Activated CD4-positive, alpha-beta T cell treated with anti-CD3 and anti-CD28 coated beads, Interleukin-10, Interleukin-2, amounts not matched to agents 100 ng/mL and 50 ng/mL, durations not matched to agents 16 hours and 8 hours (primary cell): ENCODE measurements around the gene GPC3.

ENCODE experiments used
- DNase-seq: peaks from one replicate; pipeline ENCODE4 v3.0.0-alpha.2; 2020

The GPC3 gene

GRCh38 chrX:133881007-133881406 is 104.4 kb downstream of the GPC3 start:
- DNase-seq = no peak

DNA sequence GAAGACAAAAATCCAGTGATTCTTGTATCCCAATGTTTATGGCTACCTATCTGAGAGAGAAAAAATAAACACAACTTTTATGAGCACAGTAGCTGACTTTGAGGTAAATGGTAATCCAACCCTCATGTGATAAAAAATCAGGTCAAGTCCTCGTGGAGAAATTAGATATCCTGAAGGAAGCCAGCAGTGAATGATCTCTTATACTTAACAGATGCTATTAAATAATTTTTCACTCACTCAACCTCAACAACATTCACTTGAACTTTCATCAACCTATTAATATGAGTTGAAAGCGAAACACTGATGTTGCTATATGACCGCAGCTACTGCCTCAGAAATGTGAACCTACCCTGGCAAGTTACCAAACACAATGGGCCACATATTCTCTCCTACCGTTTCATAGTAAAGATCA is 105.4 kb downstream of the GPC3 start:
- no peak for DNase-seq

DNA sequence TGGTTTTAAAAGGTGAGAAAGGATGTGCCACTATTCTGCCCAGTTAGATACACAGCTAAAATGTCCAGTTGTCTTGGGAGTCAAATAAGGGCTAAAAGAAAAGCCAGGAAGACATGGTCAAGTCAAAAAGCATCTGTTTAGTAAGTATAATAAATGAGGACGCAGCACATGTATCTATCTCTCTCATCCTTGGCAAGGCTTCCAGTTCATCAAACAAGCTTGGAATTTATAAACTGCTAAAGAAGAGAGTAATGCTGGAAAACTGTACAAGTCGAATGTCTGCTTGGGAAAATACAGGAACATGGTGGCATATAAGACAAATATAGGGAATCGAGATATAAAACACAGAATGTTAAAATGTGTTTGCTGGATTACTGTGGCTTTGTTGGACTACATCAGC is 106.7 kb downstream of the GPC3 start:
- no peak for DNase-seq

- DNase-seq = no peak
These were observed 108.7 kb downstream of the GPC3 start for GRCh38 chrX:133876646-133877045.

DNA sequence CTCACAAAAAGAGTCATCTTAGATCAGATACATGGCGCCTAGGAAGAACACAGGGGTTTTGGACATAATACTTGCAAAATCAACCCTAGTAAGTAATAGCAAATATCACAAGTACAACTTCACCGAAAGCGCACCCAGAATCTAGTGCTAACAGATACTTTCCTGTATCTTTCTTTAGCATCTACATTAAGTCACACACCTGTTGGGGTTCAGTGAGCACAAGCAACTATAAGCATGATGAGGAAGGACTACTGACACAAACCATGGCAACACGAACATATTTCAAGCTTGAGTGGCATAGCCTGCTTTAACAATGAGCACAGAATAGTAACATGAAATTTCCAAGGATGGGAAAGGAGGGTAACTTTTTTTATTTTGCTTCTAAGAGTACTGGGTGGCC is 116.1 kb downstream of the GPC3 start:
- DNase-seq = no peak

DNA sequence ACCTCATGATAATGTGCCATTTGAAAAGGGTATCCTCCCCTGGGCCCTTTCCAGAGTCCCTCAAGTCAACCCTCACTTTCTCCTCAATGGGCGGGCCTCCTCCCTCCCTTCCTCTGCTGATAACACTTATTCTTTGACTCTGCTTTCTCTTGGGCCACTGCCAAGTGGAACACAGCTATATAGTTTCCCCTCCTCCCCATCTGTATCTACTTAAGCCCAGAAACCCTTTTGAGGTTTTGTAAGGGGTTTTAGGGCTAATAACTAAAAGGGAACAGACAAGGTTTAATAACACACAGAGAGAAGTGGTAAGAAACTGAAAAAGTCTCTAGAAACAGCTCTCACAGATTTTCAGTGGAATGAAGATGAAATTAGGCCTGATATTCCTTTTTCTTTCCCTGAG is 116.7 kb downstream of the GPC3 start:
- no peak for DNase-seq

DNA sequence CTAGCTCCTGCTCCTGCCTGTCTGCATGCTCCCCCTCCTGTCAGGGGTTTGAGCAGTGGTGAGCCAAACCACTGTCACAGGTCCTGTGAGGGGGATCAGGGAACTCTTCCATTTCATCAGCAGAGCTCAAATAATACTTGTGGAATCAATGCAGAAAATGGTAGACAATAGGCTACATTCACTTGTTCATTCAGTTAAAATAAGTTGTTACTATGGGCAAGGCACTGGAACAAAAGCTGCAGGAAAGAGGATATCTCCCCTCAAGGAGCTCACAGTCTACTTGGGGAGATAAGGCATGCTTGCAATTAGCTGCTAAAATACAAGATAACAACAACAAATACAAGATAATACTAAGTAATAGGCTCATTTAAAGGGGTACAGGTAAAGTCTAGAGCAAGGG is 117.1 kb downstream of the GPC3 start:
- DNase-seq = no peak

- no peak for DNase-seq
These were observed 119.5 kb downstream of the GPC3 start for GRCh38 chrX:133865761-133866471.

DNA sequence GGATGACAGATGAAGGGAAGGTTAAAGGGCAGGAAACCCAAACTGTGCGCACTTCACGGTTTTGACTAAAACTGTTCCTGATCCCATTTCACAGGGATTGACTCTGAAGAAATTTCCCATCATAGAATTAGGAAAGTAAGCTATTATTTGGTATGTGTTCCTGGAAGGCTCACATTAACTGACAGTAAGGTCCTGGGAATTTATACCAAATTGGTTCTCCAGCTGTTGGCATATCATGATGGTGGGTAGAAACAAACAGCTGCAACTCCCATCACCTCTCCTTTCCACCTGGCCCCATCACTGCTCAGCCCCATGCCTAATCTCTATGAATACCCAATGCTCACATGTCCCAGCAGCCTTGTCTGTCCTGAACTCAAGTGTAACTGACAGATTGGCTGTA is 121.2 kb downstream of the GPC3 start:
- no peak for DNase-seq

DNA sequence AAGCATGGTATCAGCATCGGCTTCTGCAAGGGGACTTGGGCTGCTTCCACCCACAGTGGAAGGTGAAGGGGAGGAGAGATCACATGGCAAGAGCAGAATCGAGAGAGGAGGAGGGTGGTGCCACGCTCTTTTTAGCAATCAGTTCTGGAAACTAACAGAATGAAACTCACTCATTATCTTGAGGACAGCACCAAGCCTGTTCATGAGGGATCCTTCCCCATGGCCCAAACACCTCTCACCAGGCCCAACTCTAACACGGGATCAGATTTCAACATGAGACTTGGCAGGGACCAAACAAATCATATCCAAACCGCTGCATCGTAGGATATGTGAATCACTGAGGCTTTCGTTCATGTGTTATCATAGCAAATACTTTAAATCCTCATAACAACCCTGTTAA is 125.5 kb downstream of the GPC3 start:
- no peak for DNase-seq

- DNase-seq = no peak
These were observed 126.1 kb downstream of the GPC3 start for GRCh38 chrX:133859336-133859735.

DNA sequence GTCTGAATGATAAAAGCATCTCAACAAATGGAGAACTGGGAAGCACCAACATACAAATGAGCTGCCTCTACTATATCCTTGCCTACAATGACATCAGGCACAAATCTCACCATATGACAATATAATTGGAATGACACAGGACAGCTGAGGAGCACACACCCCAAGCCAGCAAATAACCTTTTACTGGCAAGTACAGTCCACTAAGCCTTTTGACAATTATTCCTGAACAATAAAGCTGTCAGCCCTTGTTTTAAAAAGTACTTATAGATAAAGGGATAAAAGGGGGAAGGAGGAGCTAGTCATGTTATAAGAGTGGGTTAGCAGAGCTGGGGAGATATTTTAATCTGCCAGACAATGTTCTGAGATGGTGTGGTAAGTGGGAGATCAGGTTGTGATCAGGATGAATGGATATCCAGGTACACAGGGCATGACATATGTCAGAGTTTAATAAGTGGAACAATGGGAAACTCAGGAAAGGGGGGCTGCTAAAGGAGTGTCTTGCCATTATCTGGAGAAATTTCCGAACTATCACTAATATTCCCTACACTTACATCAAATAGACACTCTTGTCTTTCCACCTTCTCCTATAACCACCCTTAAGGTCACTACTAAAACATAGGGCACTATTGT is 127.6 kb downstream of the GPC3 start:
- no peak for DNase-seq

GRCh38 chrX:133856819-133857218 is 128.6 kb downstream of the GPC3 start:
- no peak for DNase-seq

GRCh38 chrX:133854290-133854689 is 131.1 kb downstream of the GPC3 start:
- DNase-seq = no peak

GRCh38 chrX:133852837-133853356 is 132.5 kb downstream of the GPC3 start:
- DNase-seq = no peak

DNA sequence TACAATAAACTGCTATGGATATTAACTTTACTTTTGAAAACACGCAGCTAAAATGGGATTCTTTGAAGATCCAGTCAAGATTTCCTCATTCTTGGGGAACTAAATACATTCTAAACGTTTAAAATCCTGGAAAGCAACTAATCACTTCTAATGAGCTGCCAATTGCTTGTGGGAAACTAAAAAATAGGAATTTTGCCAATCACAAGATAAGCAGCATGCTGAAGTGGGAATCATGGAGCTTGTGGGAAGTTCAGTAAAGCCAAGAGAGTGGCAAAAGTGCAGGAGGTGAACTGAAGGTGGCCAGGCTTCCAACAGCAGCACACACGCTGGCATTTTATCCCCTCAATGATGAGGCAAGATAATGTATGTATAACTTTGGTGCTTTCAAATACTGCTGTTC is 133.0 kb downstream of the GPC3 start:
- no peak for DNase-seq

DNA sequence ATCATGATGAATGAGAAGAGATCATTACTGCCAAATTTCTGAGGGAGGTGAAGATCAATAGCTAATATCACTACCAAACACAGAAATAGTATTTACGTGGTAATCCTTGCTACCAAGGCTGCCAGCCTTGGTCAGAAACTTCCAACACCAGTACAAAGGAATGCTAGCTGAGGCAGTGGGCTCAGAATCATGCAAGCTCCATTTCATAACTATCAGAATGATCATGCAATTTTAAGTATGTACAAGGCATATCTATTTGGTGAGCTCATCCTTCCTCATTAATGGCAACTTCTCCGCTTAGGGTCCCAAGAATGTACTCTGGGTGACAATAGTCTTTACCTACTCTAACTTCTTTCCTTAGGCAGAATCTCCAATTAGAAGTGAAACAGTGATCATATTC is 135.0 kb downstream of the GPC3 start:
- DNase-seq = no peak

DNA sequence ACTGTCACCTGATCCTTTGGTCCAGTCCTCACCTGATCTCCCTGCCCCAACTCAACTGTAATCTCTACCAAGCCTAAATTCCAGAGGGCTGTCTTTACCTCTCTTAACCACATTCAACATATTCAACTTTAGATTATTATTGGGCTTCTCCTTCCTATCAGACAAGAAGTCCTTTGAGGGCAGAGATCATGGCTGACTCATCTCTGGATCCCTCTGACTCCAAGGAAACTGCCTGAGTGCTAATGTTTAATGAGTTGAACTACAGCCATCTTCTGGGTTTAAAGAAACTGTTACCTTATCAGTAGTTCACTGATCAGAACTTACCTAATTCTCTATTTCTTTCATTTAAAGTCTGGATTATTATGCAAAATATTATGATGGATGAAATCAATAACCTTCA is 135.7 kb downstream of the GPC3 start:
- no peak for DNase-seq

DNA sequence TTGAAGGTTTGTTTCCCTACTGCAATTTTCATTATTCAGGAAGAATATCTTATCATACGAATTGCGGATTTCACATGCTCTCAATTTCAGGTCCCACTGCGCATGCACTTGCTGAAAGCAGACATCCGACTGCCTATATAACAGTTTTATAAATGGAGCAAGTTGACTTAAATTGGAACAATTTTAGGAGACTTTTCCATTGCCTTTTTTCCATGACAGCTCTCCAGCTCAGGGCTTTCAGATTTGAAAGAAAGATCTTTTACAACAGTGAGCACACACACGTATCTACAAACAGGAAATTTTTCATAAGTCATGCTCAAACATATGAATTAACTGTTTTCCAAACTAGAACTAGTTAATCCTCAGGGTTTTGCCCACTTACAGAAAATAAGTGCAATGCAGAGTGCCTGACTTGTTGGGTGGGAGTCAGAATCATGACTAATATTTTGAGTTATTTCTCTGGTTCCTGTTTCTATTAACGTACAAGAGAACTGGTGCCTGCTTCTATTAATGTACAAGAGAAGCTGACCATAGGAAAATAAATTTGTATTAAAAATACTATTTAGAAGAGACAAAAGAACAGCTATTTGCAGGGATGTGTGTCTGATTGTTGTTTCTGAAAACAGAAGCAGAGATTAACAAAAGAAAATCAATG is 137.9 kb downstream of the GPC3 start:
- DNase-seq = no peak

DNA sequence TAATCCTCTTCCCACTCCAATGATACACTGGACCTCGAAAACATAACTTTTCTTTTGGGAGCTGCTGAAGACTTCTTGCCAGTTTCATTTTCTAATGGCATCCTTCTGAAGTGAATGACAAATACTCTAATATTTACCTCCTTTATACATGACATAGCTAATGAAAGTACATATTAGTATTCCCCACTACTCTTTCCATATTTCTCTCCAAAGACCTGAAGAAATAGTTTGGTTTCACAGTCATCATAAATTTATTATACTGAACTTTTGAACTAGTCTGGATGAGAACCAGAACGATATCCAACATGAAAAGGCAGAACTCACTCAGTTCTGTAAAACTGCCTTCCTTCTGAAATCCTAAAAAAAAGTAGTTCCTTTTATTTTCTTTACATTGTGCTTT is 139.1 kb downstream of the GPC3 start:
- DNase-seq = no peak

DNA sequence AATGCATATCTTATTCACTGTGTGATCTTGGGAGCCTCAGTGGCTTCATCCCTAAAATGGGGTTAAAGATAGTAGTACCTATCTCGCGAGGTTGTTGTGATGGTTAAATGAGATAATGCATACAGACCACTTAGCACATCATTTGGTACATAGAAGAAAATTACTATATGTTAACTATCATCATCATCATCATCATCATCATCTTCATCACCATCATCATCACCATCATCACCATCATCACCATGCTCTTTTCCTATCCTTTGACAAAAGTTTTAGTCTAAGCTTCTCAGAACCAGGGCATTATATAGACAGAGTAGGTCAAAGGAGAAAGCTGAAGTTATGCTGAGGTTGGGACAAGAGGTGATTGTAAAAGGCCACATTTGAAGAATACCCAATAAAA is 145.0 kb downstream of the GPC3 start:
- DNase-seq = no peak

- DNase-seq = peak; percentile 34
These were observed 146.4 kb downstream of the GPC3 start for GRCh38 chrX:133838761-133839676.

- no peak for DNase-seq
These were observed 148.3 kb downstream of the GPC3 start for GRCh38 chrX:133837091-133837490.
